Measurements from ENCODE around the gene CUL3.

DNA sequence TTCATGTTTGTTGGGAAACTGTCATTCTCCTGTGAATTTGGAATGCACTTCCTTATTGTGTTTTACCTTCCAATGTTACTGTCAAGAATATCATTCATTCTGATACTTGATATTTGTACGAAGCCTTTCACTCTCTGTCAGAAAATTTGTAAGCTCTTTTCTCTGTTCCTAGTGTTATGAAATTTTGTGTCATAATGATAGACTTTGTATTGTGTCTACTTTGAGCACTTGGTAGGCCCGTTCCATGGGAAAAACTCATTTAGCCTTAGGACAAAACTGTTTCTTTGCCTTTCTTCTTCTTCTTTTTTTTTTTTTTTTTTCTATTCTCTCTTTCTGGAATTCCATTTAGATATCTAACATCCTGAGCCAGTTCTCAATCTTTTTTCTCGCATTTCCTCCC lies 131.3 kb downstream of the CUL3 start:
- TF ChIP-seq POLR2AphosphoS5 (IDR thresholded peaks at IDR 0.05; ENCODE audit: borderline replicate concordance, low read depth, low read length) (no peak), EZH2 (IDR thresholded peaks at IDR 0.05) (no peak)

All from SK-N-MC (cell line).